HG02763 (cell line): Measurements from ENCODE around the gene SH3RF3.

Experiments used
- ATAC-seq: cut with Tn5 transposase; IDR thresholded peaks from one replicate; pipeline ENCODE4 v1.9.1; 2021; ENCODE audit warnings: mild to moderate bottlenecking, moderate library complexity; ENCODE audit not compliant: unreplicated experiment

The SH3RF3 gene

DNA sequence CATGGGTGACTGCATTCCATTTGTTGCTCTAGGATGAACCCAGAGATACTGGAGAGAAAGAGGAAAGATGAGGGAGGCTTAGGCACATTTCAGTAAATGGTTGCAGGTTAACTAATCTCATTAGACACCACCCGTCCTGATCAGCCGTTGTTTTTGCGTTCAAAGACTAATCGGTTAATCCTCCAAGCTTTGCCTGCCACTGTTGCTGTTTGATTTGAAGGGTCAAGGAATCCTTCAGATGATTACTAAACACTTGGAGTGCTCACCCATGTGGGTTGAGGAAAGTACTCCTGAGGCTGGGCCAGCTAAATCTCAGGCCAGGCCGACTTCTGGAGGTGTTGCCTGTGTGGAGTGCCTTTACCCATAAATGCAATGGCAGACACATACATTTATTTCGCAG lies 8.6 kb downstream of the SH3RF3 start:
- no peak for ATAC-seq

DNA sequence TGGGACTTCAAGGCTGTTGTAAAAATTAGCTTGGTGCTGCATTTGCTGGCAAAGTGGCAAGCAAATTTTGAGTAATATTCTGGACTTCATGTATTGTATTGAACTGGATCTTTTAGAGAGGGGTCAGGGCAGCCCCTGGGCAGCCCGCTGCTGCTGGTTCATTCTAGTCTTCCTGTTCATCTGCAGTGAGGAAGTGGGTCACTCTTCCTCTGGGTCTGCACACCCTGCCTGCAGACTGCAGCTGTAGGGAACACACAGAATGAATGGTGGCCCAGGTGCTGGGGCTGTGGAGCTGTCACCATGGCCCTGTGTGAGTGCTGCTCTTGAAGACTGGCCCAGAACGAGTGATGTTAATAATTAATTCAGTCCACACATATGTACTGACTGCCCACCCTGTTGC lies 9.4 kb downstream of the SH3RF3 start:
- no peak for ATAC-seq

DNA sequence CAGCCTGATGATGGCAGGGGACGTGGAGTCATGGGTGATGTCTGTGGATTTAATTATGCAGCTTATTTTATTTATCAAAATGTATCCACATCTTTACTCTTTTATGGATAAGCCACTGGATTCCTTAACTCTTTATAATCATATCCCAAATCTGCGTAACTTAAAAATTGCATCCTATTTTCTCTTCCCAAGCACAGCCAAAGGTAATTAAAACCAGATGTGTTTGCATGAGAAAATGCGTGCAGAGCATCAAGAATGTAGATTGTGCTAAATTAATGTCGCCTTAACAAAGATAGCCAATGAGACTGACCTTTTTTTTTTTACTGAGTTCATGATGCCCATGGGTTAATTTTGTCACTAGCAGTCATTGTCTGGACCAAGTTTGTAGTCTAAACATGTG lies 10.0 kb downstream of the SH3RF3 start:
- no peak for ATAC-seq

DNA sequence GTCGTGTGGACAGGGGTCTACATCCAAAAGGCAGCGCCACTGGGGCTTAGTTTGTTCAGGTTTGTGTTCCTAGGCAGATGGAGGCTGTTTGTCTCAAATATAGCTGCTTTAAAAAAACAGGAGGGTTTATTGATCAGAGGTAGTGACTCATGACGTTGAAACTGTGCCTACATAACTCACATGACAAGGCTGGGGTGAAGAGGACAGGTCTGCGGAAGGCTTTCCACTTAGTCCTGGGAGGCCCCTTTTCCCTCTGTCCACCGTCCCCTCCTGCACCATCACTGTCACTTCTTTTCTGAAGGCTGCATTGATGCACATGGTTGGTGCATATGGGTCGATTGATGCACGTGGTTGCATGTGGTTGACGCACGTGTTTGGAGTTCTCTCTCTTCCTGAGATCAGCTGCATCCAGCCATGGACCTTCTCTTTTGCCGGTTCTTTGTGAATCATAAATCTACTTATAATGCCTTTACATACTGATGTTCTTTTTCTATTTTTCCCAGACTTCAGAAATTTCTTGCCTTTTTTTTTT lies 10.9 kb downstream of the SH3RF3 start:
- ATAC-seq = no peak

DNA sequence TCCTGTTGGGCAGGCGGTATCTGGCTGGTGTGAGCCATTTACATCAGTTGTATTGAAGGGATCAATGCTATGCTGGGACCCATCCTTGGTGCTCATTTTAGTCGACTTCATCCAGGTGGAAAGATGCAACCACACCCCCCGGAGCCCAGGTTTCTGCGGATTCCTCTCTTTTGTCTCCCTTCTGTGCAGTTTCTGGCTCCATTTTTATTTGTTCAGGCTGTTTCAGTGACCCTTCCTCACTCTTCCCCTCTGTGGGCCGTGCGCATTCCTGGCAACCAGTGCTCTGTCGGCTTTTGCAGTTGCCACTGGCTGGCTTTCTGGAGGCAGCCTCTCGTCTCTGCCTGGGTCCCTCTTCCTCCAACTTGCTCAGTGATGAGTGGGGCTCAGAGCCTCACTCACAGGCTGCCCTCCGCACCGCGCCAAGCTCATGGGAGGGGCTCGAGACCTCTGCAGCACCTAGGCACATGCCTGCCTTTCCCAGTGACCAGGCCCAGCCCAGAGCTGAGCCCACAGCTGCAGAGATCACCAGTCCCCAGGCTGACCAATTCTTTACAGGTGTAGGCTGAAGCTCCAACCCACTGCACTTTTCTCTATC lies 12.1 kb downstream of the SH3RF3 start:
- no peak for ATAC-seq

DNA sequence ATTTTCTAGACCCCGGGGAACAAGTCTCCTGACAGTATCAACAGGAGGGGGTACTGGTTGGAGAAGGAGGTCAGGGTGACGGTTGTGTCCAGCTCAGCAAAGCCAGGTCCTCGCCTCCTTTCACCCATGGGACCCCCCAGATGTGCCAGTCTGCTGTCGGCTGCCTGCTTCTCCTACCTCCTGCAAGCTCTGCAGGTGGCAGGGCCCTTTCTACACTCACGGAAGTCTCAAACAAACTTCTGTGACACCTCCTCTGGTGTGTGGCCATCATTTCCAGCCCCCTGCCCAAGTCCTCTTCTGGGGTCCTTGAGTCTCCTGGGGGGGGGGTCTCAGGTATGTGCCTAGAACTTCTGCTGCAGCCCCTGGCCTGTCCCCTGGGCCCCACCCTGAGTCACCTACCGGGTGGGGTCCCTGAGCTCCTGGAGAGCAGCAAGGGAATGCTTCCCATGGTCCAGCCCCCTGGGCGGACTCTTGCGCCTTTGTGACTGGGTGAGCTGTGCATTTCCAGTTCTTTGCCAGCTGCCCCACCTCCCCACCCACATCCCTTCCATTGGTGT lies 12.8 kb downstream of the SH3RF3 start:
- no peak for ATAC-seq

DNA sequence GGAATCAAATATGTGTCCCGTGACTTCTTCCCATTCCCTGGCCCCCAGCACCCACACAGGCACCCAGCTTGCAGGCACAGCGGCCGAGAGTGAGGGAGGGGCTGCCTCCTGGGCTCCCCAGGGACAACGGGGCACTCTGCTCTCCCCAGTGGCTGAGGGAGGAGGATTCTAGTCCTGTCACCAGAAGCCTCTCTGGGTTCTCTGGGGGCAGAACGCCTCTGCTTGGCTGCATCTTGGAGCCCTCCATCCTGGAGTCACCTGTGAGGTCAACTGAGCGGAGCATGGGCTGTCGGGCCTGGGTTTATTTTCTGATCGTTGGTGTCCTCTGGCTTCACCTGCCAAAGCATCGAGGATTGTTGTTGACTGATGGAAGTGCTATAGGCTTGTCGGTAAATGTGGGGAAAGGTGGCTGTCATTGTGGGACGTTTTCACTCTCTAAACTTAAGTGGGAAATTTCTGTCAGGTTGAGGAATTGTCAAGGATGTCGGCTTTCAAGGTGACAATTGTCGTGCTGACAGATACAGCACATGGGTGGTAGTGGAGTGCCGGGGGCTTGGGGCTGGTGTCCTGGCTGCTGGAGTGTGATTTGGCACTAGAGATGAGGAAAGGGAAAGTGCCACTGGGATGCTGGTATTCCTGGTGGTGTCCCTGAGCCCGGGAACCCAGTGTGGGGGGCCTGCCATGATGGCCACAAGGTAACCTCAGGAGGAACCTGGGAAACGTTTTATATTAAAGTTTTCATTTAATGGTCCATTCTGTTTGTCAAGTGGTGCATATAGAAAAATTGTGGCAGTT lies 13.6 kb downstream of the SH3RF3 start:
- no peak for ATAC-seq

DNA sequence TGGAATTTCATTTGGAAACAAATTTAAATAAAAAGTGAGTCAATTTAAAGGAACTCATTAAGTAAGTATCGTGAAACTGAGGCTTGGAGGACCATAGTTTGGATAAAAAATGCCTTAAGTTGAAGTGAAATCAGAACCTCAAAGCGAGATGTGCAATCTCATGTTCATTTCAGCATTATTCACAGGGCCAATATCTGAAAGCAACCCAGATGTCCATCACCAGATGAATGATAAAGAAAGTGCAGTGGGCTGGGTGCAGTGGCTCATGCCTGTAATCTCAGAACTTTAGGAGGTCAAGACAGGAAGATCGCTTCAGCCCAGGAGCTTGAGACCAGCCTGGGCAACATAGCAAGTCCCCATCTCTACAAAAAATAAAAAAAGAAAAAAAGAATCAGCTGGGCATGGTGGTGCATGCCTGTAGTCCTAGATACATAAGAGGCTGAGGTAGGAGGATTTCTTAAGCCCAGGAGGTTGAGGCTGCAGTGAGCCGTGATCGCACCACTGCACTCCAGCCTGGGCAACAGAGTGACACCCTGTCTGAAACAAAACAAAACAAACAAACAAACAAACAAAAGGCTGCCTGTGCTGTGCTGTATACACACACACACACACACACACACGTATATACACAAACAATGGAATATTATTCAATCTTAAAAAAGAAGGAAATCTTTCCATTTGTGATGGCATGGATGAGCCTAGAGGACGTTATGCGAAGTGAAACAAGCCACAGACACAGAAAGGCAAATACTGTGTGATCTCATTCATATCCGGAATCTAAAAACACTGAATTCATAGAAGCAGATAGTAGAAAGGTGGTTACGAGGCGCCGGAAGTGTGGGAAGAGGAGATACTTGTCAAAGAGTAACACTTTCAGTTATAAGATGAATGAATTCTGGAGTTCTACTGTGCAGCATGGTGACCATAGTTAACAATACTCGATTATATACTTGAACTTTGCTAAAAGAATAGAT lies 14.5 kb downstream of the SH3RF3 start:
- peak; percentile 79 for ATAC-seq

DNA sequence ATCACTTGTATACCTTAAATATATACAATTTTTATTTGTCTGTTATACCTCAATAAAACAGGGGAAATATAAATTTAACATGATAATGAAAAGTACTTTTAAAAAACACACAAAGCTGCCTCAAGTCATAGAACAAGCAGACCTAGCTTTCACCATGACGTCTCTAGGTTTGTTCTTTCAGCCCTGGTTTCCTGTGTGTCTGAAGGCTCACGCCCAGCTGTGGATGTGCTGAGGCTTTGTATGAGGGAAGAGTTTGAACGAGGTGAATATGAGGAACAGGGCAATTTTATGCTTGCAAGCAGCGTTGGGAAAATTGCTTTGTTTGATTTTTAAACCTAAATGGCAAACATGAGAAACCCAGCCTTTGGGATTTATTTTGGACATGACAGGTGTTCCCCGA lies 15.3 kb downstream of the SH3RF3 start:
- ATAC-seq = no peak

DNA sequence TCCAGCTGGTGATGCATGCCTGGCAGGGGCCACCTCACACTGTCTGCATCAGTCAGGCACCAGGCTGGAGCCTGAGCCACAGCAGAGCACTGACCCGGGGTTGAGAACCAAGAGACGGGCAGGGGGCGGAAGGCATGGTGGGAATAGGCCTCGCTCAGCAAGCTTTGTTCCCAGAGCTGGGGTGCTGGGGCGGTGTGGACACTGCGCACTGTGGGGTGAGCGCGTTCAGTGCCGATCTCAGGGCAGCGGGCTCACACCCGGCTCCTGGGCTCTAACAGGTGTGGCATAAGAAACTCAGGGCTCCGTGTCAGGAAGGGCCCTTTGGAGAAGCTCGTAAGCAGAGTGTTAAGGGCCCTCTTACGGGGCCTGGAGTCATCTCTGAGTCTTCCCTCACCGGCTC lies 15.7 kb downstream of the SH3RF3 start:
- ATAC-seq = no peak

DNA sequence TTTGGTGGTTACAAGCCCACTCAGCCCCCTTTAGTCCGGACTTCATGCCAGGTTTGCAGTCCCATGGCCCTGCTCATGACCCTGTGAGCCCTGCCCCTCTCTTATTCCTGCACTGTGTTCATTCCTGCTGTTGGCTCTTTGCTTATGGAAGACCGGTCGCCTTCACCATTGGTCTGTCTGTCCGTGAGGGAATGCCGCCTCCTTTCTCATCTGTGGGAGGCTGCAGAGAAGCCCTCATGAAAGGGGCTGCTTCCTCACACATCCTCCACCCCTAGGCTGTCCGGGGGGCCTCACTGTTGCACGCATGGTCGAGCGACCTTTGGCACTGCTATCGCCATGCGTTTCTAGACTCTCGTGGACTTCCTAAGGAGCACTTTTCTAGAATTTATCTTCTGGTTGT lies 16.3 kb downstream of the SH3RF3 start:
- no peak for ATAC-seq

DNA sequence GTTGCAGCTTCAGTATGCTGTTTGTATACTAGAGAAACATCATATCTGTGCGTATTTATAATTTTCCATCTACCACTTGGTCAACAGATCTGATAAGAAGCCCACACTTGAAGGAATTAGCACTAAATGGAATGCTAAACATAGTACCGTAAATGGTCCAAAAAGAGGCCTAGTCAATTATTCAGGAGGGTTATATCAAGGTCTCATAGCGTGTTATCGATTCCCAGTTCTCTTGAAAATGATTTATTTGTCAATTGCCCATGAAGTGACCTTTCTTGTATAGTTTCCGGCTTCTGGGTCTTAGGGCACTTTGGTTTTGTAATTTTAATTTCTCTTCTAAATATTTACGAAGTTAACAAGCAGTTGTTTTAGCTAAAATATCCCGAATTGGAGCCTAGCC lies 18.4 kb downstream of the SH3RF3 start:
- ATAC-seq = no peak

DNA sequence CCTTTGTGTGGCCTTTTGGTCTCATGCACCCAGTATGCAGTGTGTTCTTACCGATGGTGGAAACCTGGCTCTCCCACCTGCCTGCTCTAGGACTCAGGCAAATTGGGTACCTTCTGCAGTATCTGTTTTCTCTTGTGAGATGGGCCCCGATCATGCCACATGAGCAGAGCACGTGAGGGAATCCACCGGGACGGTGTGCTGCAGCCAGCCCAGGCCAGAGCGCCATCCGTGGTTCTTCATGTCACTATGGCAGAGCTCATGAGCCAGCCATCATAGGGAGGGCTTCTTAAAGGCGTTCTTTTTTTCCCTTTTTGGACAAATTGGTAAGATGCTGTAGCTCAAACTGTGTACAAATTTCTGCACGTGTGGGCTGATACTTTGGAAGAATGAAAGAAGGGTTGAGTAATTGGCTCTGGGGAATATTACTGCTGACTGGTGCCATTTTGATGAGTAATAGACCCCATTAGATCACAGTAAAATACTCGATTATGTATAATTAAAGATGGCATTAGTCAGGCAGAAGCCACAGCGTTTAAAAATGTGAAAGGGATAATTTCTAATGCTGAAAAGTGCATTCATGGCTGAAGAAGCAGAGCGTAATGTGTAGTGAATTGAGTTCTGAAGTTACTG lies 19.2 kb downstream of the SH3RF3 start:
- ATAC-seq = no peak

DNA sequence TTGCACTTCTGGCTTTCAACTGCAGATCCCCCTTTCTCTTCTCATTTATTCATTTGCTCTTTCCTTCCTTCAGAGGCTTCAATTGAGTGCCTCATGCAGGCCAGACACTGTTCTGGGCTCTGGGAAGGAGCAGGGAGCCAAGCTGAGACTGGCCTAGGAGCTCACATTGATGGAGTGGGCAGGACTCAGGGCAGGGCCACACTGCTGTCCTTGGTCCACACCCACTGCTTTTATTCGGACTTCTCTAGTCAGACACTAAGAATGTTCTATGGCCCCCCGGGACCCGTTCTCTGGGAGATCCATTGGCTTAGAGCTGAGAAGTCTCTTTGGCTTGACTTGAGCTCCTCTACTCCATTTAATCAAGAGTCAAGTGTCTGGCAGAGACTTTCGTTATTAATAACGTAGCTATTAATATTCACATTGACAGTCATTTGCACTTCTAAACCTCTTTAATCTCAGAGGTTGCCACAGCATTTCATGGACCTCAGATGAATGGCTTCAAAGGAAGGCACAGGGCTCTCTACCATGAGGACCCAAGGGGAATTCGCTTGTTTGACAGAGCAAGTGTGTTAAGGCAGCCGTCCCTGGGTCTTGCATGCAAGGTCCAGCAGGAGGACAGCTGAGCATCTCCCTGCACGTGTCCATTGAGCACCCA lies 20.1 kb downstream of the SH3RF3 start:
- ATAC-seq = no peak

DNA sequence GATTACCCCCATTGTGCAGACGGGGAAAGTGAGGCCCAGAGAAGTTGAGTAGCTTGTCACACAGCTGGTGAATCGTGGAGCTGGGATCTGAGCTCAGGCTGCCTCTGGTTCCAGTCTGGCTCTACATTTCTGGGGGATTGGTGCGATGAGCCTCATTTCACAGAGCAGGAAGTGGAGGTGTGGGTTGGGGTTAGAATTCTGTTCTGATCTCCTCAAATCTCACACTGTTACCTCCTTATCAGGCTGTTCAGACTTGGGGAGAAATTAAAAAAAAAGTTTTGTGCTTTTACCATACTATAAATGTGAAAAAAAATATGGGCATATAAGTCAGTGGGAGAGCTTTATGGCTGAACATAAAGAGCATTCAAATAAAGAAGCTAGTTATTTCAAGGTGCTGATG lies 21.6 kb downstream of the SH3RF3 start:
- no peak for ATAC-seq

DNA sequence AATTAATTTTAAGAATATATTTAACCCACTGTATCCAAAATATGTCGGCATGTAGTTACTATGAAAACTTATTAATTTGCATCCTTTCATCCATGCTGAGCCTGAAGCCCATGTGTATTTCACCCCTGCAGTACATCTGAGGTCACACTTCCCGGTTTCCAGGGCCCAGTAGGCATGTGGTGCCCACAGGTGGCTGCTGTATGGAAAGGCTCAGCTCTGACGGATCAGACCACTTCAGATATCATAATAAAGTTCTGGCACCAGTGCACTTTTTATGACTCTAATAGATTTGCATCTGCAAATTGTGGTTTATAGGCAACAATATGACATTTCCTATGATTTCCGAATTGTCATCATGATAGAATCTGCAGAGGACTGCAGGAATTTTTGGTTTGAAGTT lies 22.5 kb downstream of the SH3RF3 start:
- ATAC-seq = no peak

DNA sequence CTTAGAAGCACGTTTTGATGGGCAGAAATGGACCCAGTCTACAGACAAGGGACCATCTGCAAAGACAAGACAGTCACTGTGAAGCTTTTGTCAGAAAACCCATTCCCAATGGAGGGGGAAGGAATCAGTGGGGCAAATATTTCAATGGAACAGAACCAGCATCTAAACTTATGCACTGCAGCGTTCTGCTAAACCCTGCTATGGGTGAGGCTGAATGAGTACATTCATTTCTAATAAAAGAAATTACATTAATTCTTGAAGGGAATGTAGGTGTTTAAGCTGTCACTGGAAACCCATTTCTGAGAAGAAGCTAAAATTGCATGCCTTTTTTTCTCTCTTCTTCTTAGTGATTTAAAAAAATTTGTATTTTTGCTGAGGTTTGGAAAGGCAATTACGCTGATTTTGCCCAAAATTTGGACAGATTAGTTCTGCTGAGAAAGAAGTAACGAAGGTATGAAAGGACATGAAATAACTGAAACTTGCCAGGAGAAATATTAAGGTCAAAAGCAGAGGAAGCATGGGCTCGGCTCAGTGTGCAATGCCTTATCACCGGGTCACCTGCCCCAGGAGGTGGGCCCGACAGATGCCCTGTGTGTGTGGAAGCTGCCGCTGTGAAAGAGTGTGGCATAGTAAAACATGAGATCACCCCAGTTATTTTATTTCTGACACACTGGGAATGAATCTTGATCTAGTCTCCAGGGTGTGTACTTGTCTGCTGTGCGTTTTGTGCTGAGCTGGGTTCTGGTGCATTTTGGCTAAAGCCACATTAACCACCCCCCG lies 24.2 kb downstream of the SH3RF3 start:
- ATAC-seq = no peak

DNA sequence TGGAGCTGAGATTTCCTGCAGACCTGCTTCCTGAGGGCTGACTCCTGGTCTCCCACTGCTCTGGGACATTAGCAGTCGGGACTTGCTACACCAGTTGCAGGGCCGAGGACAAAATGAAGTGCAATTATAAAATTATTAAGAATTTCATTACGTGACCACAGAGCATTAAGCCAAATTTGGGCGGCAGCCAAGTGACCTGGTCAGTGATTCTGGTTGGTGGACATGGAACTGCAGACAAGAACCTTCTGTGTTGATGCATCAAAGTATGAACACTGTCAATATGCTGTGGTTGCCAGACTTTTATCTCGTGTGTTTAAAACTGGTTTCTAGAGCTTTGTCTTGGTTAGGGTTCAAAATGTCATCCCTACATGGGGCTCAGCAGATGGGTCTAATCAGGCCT lies 24.8 kb downstream of the SH3RF3 start:
- ATAC-seq = no peak

DNA sequence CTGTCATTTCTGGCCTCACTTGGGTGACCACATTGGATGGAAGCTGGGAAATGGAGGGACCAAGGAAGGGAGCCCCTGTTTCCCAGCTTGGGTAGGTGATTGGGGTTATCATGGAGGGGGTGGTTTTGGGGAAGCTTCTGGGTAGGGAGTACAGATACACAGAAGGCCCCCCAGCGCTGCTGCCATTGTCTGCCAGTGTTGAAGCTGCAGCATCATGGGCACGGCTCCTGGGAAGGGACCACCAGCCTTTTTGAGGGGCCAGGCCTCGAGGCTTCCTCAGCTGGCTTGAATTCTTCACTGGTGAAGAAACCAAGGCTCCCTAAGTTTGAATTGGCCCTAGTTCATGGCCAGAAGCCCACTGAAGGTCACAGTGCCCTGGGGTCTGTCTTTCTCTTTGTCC lies 25.2 kb downstream of the SH3RF3 start:
- no peak for ATAC-seq
